Parathyroid adenoma (tissue), 2 donors: ENCODE results near the gene LSAMP.

Experiments
- H2AFZ ChIP-seq: fragments of 300-600 bp; sonication (generic); one replicate; pipeline ENCODE4 v1.7.0; 2017; ENCODE audit warnings: antibody characterized with exemption, mild to moderate bottlenecking
- H3K27ac ChIP-seq: fragments of 300-600 bp; sonication (generic); one replicate; pipeline ENCODE4 v1.7.0; 2017
- H3K27me3 ChIP-seq: fragments of 300-600 bp; sonication (generic); one replicate; pipeline ENCODE4 v1.7.0; 2017; ENCODE audit warnings: low read length; ENCODE audit not compliant: control insufficient read depth, insufficient read depth
- H3K36me3 ChIP-seq: fragments of 300-600 bp; sonication (generic); one replicate; pipeline ENCODE4 v1.7.0; 2017; ENCODE audit warnings: low read length; ENCODE audit not compliant: control insufficient read depth, insufficient read depth
- H3K4me1 ChIP-seq: fragments of 300-600 bp; sonication (generic); one replicate; pipeline ENCODE4 v1.7.0; 2017; ENCODE audit warnings: control low read depth
- H3K4me2 ChIP-seq: fragments of 300-600 bp; sonication (generic); one replicate; pipeline ENCODE4 v1.7.0; 2017; ENCODE audit warnings: low read length
- H3K4me3 ChIP-seq: fragments of 300-600 bp; sonication (generic); one replicate; pipeline ENCODE4 v1.7.0; 2017; ENCODE audit warnings: low read depth, low read length
- H3K79me2 ChIP-seq: fragments of 300-600 bp; sonication (generic); one replicate; pipeline ENCODE4 v1.7.0; 2017; ENCODE audit warnings: control low read depth
- H3K9ac ChIP-seq: fragments of 300-600 bp; sonication (generic); one replicate; pipeline ENCODE4 v1.7.0; 2017; ENCODE audit warnings: mild to moderate bottlenecking
- H3K9me3 ChIP-seq: fragments of 300-600 bp; sonication (generic); one replicate; pipeline ENCODE4 v1.7.0; 2017; ENCODE audit warnings: low read length; ENCODE audit not compliant: control insufficient read depth
- TF ChIP-seq, protein P1 (sequence below): fragments of 300-600 bp; sonication (generic); IDR thresholded peaks from one replicate; pipeline ENCODE4 v1.7.0; 2017; ENCODE audit warnings: antibody characterized with exemption, mild to moderate bottlenecking
- donor health status: primary hyperparathyroidism.

The LSAMP gene

DNA sequence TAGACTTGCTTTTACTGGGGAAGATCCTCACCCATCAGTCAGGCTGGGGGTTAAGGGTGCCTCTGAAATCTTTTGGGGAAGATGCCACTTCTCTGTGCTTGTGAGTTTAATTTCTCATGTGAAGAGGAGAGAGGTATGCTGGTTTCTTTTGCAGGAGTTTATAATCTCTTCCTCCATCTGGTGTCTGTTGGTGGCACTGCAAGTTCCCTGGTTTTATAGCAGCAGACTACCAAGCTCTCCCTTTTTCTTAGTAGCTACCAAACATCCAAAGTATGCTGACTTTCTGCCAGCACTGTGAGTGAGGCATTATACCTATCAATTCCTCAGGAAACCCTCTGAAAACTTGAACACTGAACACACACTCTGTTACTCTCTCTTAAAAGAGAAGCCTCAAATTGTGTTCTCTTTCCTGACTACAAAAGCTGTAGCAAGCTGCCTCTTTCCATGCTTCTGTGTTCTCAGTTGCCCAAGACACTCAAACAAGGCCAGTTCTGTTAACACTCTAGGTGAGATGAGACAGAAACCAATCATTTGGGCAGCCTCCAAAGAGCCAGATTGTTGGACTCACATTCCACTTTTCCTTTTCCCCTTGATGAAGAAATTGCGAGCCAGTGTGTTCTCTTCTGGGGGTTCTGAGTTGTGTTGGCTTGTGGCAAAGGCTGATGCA lies 522.5 kb downstream of the LSAMP start:
- Histone ChIP-seq H3K27ac (no peak overlapping the region), H3K9ac (no peak overlapping the region), H2AFZ (no peak overlapping the region), H3K4me2 (no peak overlapping the region), H3K9me3 (no peaks in the 10 kb centered on the region), H3K4me3 (no peak overlapping the region), H3K4me1 (no peaks in the 10 kb centered on the region), H3K79me2 (no peaks in the 10 kb centered on the region), H3K27me3 (no peaks in the 10 kb centered on the region), H3K36me3 (no peaks in the 10 kb centered on the region)
- TF ChIP-seq, protein P1, sequence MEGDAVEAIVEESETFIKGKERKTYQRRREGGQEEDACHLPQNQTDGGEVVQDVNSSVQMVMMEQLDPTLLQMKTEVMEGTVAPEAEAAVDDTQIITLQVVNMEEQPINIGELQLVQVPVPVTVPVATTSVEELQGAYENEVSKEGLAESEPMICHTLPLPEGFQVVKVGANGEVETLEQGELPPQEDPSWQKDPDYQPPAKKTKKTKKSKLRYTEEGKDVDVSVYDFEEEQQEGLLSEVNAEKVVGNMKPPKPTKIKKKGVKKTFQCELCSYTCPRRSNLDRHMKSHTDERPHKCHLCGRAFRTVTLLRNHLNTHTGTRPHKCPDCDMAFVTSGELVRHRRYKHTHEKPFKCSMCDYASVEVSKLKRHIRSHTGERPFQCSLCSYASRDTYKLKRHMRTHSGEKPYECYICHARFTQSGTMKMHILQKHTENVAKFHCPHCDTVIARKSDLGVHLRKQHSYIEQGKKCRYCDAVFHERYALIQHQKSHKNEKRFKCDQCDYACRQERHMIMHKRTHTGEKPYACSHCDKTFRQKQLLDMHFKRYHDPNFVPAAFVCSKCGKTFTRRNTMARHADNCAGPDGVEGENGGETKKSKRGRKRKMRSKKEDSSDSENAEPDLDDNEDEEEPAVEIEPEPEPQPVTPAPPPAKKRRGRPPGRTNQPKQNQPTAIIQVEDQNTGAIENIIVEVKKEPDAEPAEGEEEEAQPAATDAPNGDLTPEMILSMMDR, result peak; percentile 11

GRCh38 chr3:115921711-115922110 lies 523.6 kb downstream of the LSAMP start:
- H3K27me3 ChIP-seq, result no peaks in the 10 kb centered on the region
- no peak overlapping the region for H3K4me2 ChIP-seq
- H3K4me1 ChIP-seq, result no peaks in the 10 kb centered on the region
- no peaks in the 10 kb centered on the region for H3K79me2 ChIP-seq
- TF ChIP-seq, protein P1, result no peak
- no peak overlapping the region for H3K4me3 ChIP-seq
- no peaks in the 10 kb centered on the region for H3K36me3 ChIP-seq
- H2AFZ ChIP-seq, result no peak overlapping the region
- H3K9ac ChIP-seq, result no peak overlapping the region
- no peaks in the 10 kb centered on the region for H3K9me3 ChIP-seq
- no peak overlapping the region for H3K27ac ChIP-seq

DNA sequence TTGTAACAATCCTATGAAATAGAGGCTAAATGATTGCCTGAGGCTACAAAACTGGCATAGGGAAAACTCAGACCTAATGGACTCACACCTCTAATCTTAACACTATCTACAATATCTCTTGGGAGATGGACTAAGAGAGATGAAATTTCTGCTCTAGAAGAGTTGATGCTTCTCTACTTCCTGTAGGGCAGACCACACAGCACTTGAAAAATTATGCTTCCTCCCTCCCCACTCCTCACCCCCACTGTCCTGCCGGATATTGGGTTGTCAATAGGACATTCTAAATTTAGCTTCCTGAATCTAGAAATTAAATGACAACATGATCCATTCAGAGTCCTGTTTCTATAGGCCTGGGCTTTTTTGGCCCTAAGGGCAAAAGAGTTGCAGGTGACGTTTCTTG lies 526.4 kb downstream of the LSAMP start:
- Histone ChIP-seq H3K4me3 (no peak overlapping the region), H2AFZ (no peak overlapping the region), H3K27me3 (no peaks in the 10 kb centered on the region), H3K4me1 (peaks cover 3% of the 10 kb centered on the region), H3K4me2 (no peak overlapping the region), H3K36me3 (no peaks in the 10 kb centered on the region), H3K27ac (no peak overlapping the region), H3K9ac (no peak overlapping the region), H3K79me2 (no peaks in the 10 kb centered on the region), H3K9me3 (no peaks in the 10 kb centered on the region)
- TF ChIP-seq, protein P1, result no peak

- Histone ChIP-seq H3K27me3 (no peaks in the 10 kb centered on the region), H3K4me3 (no peak overlapping the region), H3K4me1 (peaks cover 3% of the 10 kb centered on the region), H3K36me3 (no peaks in the 10 kb centered on the region), H3K79me2 (no peaks in the 10 kb centered on the region), H3K4me2 (no peak overlapping the region), H3K9ac (no peak overlapping the region), H2AFZ (no peak overlapping the region), H3K27ac (no peak overlapping the region), H3K9me3 (no peaks in the 10 kb centered on the region)
- TF ChIP-seq, protein P1, result no peak
These were observed 528.4 kb downstream of the LSAMP start for GRCh38 chr3:115916866-115917265.

DNA sequence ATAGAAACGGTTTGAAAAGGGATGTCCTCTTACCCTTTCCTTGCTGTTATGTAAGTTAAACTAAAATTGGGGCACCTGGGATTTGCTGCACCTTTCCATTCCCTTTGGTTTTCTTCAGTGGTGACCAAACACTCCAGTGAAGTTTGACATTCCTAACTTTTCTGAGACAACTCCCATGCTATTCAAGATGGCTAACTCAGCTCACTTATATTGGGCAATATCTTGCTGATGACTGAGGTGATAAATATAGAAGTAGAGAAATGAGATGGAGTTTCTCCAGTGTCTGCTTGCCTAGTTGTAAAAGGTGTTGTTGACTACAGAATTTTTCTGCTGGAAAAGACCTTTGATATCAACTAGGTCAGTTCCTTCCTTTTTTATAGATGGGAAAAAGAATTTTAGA lies 530.2 kb downstream of the LSAMP start:
- Histone ChIP-seq H3K4me2 (no peak overlapping the region), H3K9ac (no peak overlapping the region), H3K9me3 (no peaks in the 10 kb centered on the region), H2AFZ (no peak overlapping the region), H3K27me3 (no peaks in the 10 kb centered on the region), H3K79me2 (no peaks in the 10 kb centered on the region), H3K27ac (no peak overlapping the region), H3K36me3 (no peaks in the 10 kb centered on the region), H3K4me1 (peaks cover 3% of the 10 kb centered on the region), H3K4me3 (no peak overlapping the region)
- TF ChIP-seq, protein P1, result no peak
